CD14-positive monocyte (primary cell): ENCODE data around the gene CHST11. TPM values are rescaled to one million over a fixed set of nuclear protein-coding genes. Genes with fewer than 3 reads are reported as not detected.
A peak's percentile ranks its signal among the peaks of the same experiment; 100 is the strongest.

Source experiments
- DNase-seq, 3 donors: peaks; one replicate each; pipeline ENCODE4 v3.0.0-alpha.2; 2011 to 2022
- H2AFZ ChIP-seq: 2 replicates; pipeline ENCODE4 v1.6.0; 2012; ENCODE audit warnings: mild to moderate bottlenecking, low read depth, low read length, inconsistent platforms; ENCODE audit not compliant: insufficient read depth, poor library complexity, severe bottlenecking
- H3K27ac ChIP-seq, 2 donors: 1 replicate in 1 of 2; 2 replicates in 1 of 2; pipeline ENCODE4 v1.5.1; 2012 to 2013; ENCODE audit warnings: low read length in 2 of 2, control low read depth in 1 of 2, inconsistent platforms in 1 of 2, low read depth in 1 of 2, mild to moderate bottlenecking in 1 of 2
- H3K27me3 ChIP-seq, 2 donors: one replicate each; pipeline versions ENCODE4 v1.6.0 to v1.6.1; 2011 to 2013; ENCODE audit warnings: low read length in 2 of 2; ENCODE audit not compliant: control insufficient read depth in 2 of 2, insufficient read depth in 2 of 2
- H3K36me3 ChIP-seq, 2 donors: replicated peaks in 1 of 2; 1 replicate in 1 of 2; 2 replicates in 1 of 2; pipeline versions ENCODE4 v1.5.1 to v1.6.1; 2012 to 2013; ENCODE audit warnings: low read length in 2 of 2, control low read depth in 1 of 2, inconsistent platforms in 1 of 2, mild to moderate bottlenecking in 1 of 2; ENCODE audit not compliant: insufficient read depth in 2 of 2, control insufficient read depth in 1 of 2
- H3K4me1 ChIP-seq, 2 donors: 1 replicate in 1 of 2; 2 replicates in 1 of 2; pipeline versions ENCODE4 v1.5.1 to v1.6.1; 2012 to 2013; ENCODE audit warnings: low read length in 2 of 2, control low read depth in 1 of 2, inconsistent platforms in 1 of 2, mild to moderate bottlenecking in 1 of 2, moderate library complexity in 1 of 2; ENCODE audit not compliant: insufficient read depth in 2 of 2, control insufficient read depth in 1 of 2
- H3K4me2 ChIP-seq: replicated peaks from 2 replicates; pipeline ENCODE3; 2012; ENCODE audit warnings: low read length, moderate library complexity, mild to moderate bottlenecking; ENCODE audit not compliant: poor library complexity, severe bottlenecking; ENCODE audit errors: extremely low read depth
- H3K4me3 ChIP-seq, 3 experiments: fragments of 200-600 bp in 1 of 3; sonication (generic) in 1 of 3; replicated peaks in 1 of 3; 1 replicate in 2 of 3; 2 replicates in 1 of 3; pipeline ENCODE4 v1.5.1; 2011 to 2013; ENCODE audit warnings: low read length in 3 of 3, mild to moderate bottlenecking in 3 of 3, control low read depth in 2 of 3, low read depth in 2 of 3, inconsistent platforms in 1 of 3, moderate library complexity in 1 of 3
- H3K79me2 ChIP-seq: 2 replicates; pipeline ENCODE4 v1.6.0; 2012; ENCODE audit warnings: mild to moderate bottlenecking, control low read depth, inconsistent platforms, low read length, moderate library complexity; ENCODE audit not compliant: insufficient read depth
- H3K9ac ChIP-seq: 2 replicates; pipeline ENCODE4 v1.6.0; 2017; ENCODE audit warnings: low read length, mild to moderate bottlenecking; ENCODE audit not compliant: insufficient read depth, poor library complexity, severe bottlenecking
- H3K9me3 ChIP-seq, 2 donors: replicated peaks in 1 of 2; 1 replicate in 1 of 2; 2 replicates in 1 of 2; pipeline versions ENCODE4 v1.5.1 to v1.6.1; 2012 to 2013; ENCODE audit warnings: low read length in 2 of 2, control low read depth in 1 of 2; ENCODE audit not compliant: control insufficient read depth in 1 of 2, insufficient read depth in 1 of 2
- H4K20me1 ChIP-seq: 2 replicates; pipeline ENCODE4 v1.6.0; 2012; ENCODE audit warnings: mild to moderate bottlenecking, low read length, control low read depth, moderate library complexity; ENCODE audit not compliant: insufficient read depth
- H3K27ac Mint-ChIP-seq, 7 donors: one replicate each; pipeline ENCODE4 v1.8.0; 2020; ENCODE audit warnings: mild to moderate bottlenecking in 7 of 7, mixed read lengths in 7 of 7, moderate library complexity in 6 of 7, inconsistent platforms in 2 of 7
- H3K27me3 Mint-ChIP-seq, 3 donors: one replicate each; pipeline ENCODE4 v1.8.0; 2021 to 2022; ENCODE audit warnings: low read depth in 3 of 3, mild to moderate bottlenecking in 3 of 3, mixed read lengths in 3 of 3, moderate library complexity in 3 of 3, inconsistent platforms in 1 of 3
- H3K36me3 Mint-ChIP-seq, 2 donors: one replicate each; pipeline ENCODE4 v1.8.0; 2020; ENCODE audit warnings: mixed read lengths in 2 of 2, inconsistent platforms in 1 of 2, mild to moderate bottlenecking in 1 of 2
- H3K4me1 Mint-ChIP-seq: one replicate; pipeline ENCODE4 v1.8.0; 2020; ENCODE audit warnings: mild to moderate bottlenecking, mixed read lengths
- H3K4me3 Mint-ChIP-seq, 2 donors: one replicate each; pipeline ENCODE4 v1.8.0; 2020; ENCODE audit warnings: mild to moderate bottlenecking in 2 of 2, mixed read lengths in 2 of 2, moderate library complexity in 1 of 2
- H3K9me3 Mint-ChIP-seq, 7 donors: one replicate each; pipeline ENCODE4 v1.8.0; 2020 to 2022; ENCODE audit warnings: mixed read lengths in 7 of 7, mild to moderate bottlenecking in 6 of 7, moderate library complexity in 6 of 7, inconsistent platforms in 2 of 7
- CTCF ChIP-seq: fragments of 200-600 bp; IDR thresholded peaks from one replicate; pipeline ENCODE4 v1.8.0; 2022; ENCODE audit warnings: antibody characterized with exemption, mild to moderate bottlenecking
- WGBS: methylation state at CpG from one replicate; pipeline ENCODE4 v1.1.5; 2013; ENCODE audit warnings: missing lambda C conversion rate; ENCODE audit not compliant: insufficient coverage; 5-methylcytosine and 5-hydroxymethylcytosine counted together
- intact Hi-C, 2 donors: fragments of 100-400 bp; cut with micrococcal nuclease; formaldehyde crosslinking; loops; one replicate each; pipeline versions ENCODE4 v1.15.0 to v1.15.1; 2023
- polyA plus RNA-seq, 3 donors: library from polyadenylated mRNA; depleted of rRNA in 1 of 3; unstranded in 2 of 3; stranded (reverse) in 1 of 3; fragments of 300-500 nt in 2 of 3; fragments of >200 nt in 1 of 3; fragmentation: Illumina TruSeq in 2 of 3; gene quantifications; 1 replicate in 2 of 3; 2 replicates in 1 of 3; pipeline ENCODE4 v1.2.3, GENCODE V29; 2012 to 2021

Gene CHST11
- polyA plus RNA-seq, 3 donors: 44.4 to 66.6 (median 48.4) TPM

GRCh38 chr12:104490186-104490585, 33.4 kb downstream of the CHST11 start:
- DNase-seq: peak; percentile 64 to 83 (median 67)
- peaks cover 0 to 2% (median 0%) of the 10 kb centered on the region in 3 donors for H3K27me3 Mint-ChIP-seq
- peaks cover 50 to 64% of the 10 kb centered on the region in 2 donors for H3K36me3 Mint-ChIP-seq
- Histone ChIP-seq H3K27ac (peak overlapping the region in 1 of 2 donors; percentile 46), H3K27me3 (no peaks in the 10 kb centered on the region), H3K79me2 (peaks cover 100% of the 10 kb centered on the region), H2AFZ (no peak overlapping the region), H3K4me3 (no peak overlapping the region), H3K9ac (no peak overlapping the region), H3K36me3 (peaks cover 3 to 18% of the 10 kb centered on the region in 2 donors), H3K9me3 (no peaks in the 10 kb centered on the region), H3K4me2 (no peak overlapping the region), H4K20me1 (peaks cover 100% of the 10 kb centered on the region), H3K4me1 (peaks cover 60 to 79% of the 10 kb centered on the region in 2 donors)
- TF ChIP-seq CTCF: no peak
- WGBS: no CpG with 5 or more reads among the region's 4 CpGs
- H3K4me1 Mint-ChIP-seq: peaks cover 93% of the 10 kb centered on the region
- H3K9me3 Mint-ChIP-seq: peaks cover 0 to 1% (median 0%) of the 10 kb centered on the region in 7 donors
- intact Hi-C loops: no loop called here
- H3K4me3 Mint-ChIP-seq: no peak overlapping the region
- peak overlapping the region in 6 of 7 donors; percentile 43 to 80 (median 78) for H3K27ac Mint-ChIP-seq

- Histone ChIP-seq H3K79me2 (peaks cover 100% of the 10 kb centered on the region), H3K9ac (no peak overlapping the region), H3K36me3 (peaks cover 3 to 17% of the 10 kb centered on the region in 2 donors), H2AFZ (no peak overlapping the region), H3K27ac (peak overlapping the region in 1 of 2 donors; percentile 46), H3K9me3 (no peaks in the 10 kb centered on the region), H3K27me3 (no peaks in the 10 kb centered on the region), H3K4me3 (no peak overlapping the region), H4K20me1 (peaks cover 100% of the 10 kb centered on the region), H3K4me2 (no peak overlapping the region), H3K4me1 (peaks cover 55 to 74% of the 10 kb centered on the region in 2 donors)
- peaks cover 0 to 2% (median 0%) of the 10 kb centered on the region in 3 donors for H3K27me3 Mint-ChIP-seq
- H3K4me3 Mint-ChIP-seq: no peak overlapping the region
- peaks cover 0 to 1% (median 0%) of the 10 kb centered on the region in 7 donors for H3K9me3 Mint-ChIP-seq
- no peak for DNase-seq
- H3K36me3 Mint-ChIP-seq: peaks cover 52 to 67% of the 10 kb centered on the region in 2 donors
- H3K27ac Mint-ChIP-seq: peak overlapping the region in 5 of 7 donors; percentile 7 to 87 (median 49)
- peaks cover 89% of the 10 kb centered on the region for H3K4me1 Mint-ChIP-seq
- WGBS: no CpG with 5 or more reads among the region's 3 CpGs
- intact Hi-C loops: no loop called here
- TF ChIP-seq CTCF: no peak
Observed at GRCh38 chr12:104490850-104491249, 34.1 kb downstream of the CHST11 start.
